ENCODE data around the gene KCNJ15. TPM values are rescaled to one million over a fixed set of nuclear protein-coding genes. Genes with fewer than 3 reads are reported as not detected.

The KCNJ15 gene
- total RNA-seq, 1 experiment from 2014 or later = 0.13 TPM

DNA sequence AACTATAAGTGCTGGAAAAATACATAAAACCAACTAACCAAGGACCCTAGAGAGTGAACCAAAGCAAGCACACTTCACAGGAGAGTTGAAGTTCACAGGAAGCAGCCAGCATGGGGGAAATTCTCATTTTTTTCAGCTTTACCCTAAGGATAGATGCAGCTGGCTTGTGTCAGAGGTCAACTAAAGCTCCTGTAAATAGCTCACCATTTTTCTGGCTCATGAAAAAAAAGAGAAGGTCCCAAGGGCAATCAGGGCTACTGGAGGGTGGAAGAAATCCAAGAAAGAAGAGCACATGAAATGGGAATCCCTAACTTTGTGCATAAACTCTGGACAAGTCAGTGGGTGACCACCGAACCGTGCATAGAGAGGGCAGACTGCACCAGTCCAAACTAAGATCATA, 58.3 kb downstream of the KCNJ15 start:
- Histone ChIP-seq H3K36me3 (ENCODE audit: control insufficient read depth, insufficient read depth, low read length) (no peaks in the 10 kb centered on the region), H3K4me3 (ENCODE audit: low read depth in 2 of 2, low read length in 2 of 2) (no peak overlapping the region), H3K27me3 (ENCODE audit: control insufficient read depth, insufficient read depth, low read length) (no peaks in the 10 kb centered on the region; the same call in none of the 2 replicates), H3K9me3 (ENCODE audit: control insufficient read depth, insufficient read depth, low read depth, low read length) (no peaks in the 10 kb centered on the region), H3K4me1 (ENCODE audit: control insufficient read depth, insufficient read depth, low read length) (no peaks in the 10 kb centered on the region), H3K27ac (ENCODE audit: low read length) (no peak overlapping the region)
- TF ChIP-seq SIN3A (IDR thresholded peaks at IDR 0.05; ENCODE audit: borderline replicate concordance, insufficient read depth, low read depth, low read length) = no peak
- no peak for TF ChIP-seq TCF7L2 (IDR thresholded peaks at IDR 0.05; ENCODE audit: low read depth, low read length)
- TF ChIP-seq, protein P1, sequence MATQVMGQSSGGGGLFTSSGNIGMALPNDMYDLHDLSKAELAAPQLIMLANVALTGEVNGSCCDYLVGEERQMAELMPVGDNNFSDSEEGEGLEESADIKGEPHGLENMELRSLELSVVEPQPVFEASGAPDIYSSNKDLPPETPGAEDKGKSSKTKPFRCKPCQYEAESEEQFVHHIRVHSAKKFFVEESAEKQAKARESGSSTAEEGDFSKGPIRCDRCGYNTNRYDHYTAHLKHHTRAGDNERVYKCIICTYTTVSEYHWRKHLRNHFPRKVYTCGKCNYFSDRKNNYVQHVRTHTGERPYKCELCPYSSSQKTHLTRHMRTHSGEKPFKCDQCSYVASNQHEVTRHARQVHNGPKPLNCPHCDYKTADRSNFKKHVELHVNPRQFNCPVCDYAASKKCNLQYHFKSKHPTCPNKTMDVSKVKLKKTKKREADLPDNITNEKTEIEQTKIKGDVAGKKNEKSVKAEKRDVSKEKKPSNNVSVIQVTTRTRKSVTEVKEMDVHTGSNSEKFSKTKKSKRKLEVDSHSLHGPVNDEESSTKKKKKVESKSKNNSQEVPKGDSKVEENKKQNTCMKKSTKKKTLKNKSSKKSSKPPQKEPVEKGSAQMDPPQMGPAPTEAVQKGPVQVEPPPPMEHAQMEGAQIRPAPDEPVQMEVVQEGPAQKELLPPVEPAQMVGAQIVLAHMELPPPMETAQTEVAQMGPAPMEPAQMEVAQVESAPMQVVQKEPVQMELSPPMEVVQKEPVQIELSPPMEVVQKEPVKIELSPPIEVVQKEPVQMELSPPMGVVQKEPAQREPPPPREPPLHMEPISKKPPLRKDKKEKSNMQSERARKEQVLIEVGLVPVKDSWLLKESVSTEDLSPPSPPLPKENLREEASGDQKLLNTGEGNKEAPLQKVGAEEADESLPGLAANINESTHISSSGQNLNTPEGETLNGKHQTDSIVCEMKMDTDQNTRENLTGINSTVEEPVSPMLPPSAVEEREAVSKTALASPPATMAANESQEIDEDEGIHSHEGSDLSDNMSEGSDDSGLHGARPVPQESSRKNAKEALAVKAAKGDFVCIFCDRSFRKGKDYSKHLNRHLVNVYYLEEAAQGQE (IDR thresholded peaks at IDR 0.05; ENCODE audit: insufficient read depth in 1 of 2, low read depth in 2 of 2, low read length in 1 of 2) = no peak
- TF ChIP-seq POLR2AphosphoS5 (IDR thresholded peaks at IDR 0.05; ENCODE audit: low read depth, low read length) = no peak
- no TSS peak for BruUV-seq (replicated peaks)
- ATAC-seq (no peak), DNase-seq (ENCODE audit: low read depth, low spot score) (no peak)
- ChIA-PET POLR2A (no interaction called here), CTCF (no interaction called here)
- intact Hi-C loops (cut with micrococcal nuclease; ENCODE audit: unreplicated experiment) (no loop called here), in situ Hi-C loops (cut with HindIII; ENCODE audit: low pct_unique_long_range_greater_than_20kb, low sequenced_read_pairs) (no loop called here)

DNA sequence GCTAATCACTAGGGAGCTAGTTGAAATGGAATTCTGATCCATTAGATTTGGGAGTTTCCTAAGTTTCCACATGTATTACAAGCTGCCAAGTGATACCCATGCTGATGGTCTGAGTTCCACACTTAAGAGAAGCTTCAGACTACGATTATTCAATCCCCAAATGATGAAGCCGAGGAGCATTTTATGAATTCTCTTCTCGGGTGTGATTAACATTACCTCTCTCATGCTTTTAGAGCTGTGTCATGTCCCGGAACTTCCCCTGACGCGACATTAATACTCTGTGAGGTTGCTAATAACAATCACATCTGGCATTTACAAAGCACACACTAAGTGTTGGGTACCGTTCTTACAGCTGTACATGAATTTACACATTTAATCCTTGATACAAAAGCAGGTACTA, 63.0 kb downstream of the KCNJ15 start:
- Histone ChIP-seq H3K4me3 (ENCODE audit: low read depth in 2 of 2, low read length in 2 of 2) (no peak overlapping the region), H3K27ac (ENCODE audit: low read length) (no peak overlapping the region), H3K27me3 (ENCODE audit: control insufficient read depth, insufficient read depth, low read length) (no peaks in the 10 kb centered on the region; the same call in none of the 2 replicates), H3K4me1 (ENCODE audit: control insufficient read depth, insufficient read depth, low read length) (no peaks in the 10 kb centered on the region), H3K36me3 (ENCODE audit: control insufficient read depth, insufficient read depth, low read length) (no peaks in the 10 kb centered on the region), H3K9me3 (ENCODE audit: control insufficient read depth, insufficient read depth, low read depth, low read length) (no peaks in the 10 kb centered on the region)
- TF ChIP-seq POLR2AphosphoS5 (IDR thresholded peaks at IDR 0.05; ENCODE audit: low read depth, low read length) (no peak), TCF7L2 (IDR thresholded peaks at IDR 0.05; ENCODE audit: low read depth, low read length) (no peak), SIN3A (IDR thresholded peaks at IDR 0.05; ENCODE audit: borderline replicate concordance, insufficient read depth, low read depth, low read length) (no peak)
- TF ChIP-seq, protein P1 (IDR thresholded peaks at IDR 0.05; ENCODE audit: insufficient read depth in 1 of 2, low read depth in 2 of 2, low read length in 1 of 2) = no peak
- TF ChIP-seq, protein P2, sequence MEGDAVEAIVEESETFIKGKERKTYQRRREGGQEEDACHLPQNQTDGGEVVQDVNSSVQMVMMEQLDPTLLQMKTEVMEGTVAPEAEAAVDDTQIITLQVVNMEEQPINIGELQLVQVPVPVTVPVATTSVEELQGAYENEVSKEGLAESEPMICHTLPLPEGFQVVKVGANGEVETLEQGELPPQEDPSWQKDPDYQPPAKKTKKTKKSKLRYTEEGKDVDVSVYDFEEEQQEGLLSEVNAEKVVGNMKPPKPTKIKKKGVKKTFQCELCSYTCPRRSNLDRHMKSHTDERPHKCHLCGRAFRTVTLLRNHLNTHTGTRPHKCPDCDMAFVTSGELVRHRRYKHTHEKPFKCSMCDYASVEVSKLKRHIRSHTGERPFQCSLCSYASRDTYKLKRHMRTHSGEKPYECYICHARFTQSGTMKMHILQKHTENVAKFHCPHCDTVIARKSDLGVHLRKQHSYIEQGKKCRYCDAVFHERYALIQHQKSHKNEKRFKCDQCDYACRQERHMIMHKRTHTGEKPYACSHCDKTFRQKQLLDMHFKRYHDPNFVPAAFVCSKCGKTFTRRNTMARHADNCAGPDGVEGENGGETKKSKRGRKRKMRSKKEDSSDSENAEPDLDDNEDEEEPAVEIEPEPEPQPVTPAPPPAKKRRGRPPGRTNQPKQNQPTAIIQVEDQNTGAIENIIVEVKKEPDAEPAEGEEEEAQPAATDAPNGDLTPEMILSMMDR (IDR thresholded peaks at IDR 0.05) = no peak
- ChIA-PET POLR2A (no interaction called here), CTCF (no interaction called here)
- no TSS peak for BruUV-seq (replicated peaks)
- intact Hi-C loops (cut with micrococcal nuclease; ENCODE audit: unreplicated experiment) (no loop called here), in situ Hi-C loops (cut with HindIII; ENCODE audit: low pct_unique_long_range_greater_than_20kb, low sequenced_read_pairs) (no loop called here)
- DNase-seq (ENCODE audit: low read depth, low spot score) = no peak
- ATAC-seq = no peak
